GM12801 (cell line): ENCODE measurements around the gene DESI1.

Experiments
- TF ChIP-seq, protein P1 (sequence below): IDR thresholded peaks from one replicate; pipeline ENCODE4 v1.5.1; 2011; ENCODE audit warnings: control low read depth; ENCODE audit not compliant: insufficient read length; ENCODE audit errors: extremely low read depth

Gene DESI1

DNA sequence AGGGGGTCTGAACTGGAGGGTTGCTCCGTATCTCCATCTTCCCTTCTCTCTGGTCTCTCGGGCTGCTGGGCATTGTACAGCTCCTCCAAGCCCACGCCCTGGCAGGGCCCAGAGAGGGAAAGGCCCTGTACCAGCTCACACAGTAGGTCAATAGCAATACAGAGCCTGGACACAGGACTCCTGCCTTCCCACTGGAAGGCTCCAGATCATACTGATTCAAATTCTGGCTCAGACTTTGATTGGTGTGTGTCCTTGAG, 53.4 kb downstream of the DESI1 start:
- TF ChIP-seq, protein P1, sequence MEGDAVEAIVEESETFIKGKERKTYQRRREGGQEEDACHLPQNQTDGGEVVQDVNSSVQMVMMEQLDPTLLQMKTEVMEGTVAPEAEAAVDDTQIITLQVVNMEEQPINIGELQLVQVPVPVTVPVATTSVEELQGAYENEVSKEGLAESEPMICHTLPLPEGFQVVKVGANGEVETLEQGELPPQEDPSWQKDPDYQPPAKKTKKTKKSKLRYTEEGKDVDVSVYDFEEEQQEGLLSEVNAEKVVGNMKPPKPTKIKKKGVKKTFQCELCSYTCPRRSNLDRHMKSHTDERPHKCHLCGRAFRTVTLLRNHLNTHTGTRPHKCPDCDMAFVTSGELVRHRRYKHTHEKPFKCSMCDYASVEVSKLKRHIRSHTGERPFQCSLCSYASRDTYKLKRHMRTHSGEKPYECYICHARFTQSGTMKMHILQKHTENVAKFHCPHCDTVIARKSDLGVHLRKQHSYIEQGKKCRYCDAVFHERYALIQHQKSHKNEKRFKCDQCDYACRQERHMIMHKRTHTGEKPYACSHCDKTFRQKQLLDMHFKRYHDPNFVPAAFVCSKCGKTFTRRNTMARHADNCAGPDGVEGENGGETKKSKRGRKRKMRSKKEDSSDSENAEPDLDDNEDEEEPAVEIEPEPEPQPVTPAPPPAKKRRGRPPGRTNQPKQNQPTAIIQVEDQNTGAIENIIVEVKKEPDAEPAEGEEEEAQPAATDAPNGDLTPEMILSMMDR: no peak

DNA sequence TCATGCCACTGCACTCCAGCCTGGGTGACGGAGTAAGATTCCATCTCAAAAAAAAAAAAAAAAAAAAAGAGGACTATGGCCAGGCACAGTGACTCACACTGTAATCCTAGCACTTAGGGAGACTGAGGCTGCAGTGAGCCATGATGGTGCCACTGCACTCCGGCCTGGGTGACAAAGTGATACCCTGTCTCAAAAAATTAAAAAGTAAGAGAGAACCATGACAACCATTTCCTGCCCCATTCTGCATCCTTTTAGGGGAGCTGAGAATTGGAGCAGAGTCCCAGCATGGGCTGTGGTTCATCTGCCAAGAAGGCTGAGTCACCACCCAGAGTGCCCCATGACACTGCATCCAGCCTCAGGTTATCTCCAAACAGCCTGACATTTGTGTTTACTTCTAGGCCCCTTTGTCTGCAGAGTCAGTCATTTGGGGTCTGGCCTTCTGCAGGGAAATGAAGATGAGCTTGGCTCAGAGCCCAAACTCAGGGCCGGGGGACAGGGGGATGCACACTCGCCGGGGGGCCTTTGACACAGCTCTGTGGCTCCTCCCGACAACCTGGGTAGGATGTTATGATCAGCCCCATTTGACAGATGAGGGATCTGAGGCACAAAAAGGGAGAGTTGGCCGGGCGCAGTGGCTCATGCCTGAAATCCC, 55.3 kb downstream of the DESI1 start:
- TF ChIP-seq, protein P1: no peak

DNA sequence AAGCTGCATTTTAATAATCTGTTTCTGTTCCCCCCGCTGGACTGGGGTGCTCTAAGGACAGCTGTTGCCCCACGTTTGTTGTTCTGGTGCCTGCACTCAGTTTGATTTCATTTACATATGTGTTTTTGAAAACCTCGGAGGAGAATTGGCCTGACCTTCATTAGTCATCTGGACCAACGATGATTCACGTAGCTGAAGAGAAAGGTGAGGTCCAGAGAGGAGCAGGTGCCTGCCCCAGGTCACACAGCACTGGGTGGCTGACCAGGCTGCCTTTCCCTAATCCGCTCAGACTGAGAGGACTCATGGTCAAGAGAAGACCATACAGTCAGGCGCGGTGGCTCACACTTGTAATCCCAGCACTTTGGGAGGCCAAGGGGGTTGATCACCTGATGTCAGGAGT, 56.3 kb downstream of the DESI1 start:
- TF ChIP-seq, protein P1: no peak

DNA sequence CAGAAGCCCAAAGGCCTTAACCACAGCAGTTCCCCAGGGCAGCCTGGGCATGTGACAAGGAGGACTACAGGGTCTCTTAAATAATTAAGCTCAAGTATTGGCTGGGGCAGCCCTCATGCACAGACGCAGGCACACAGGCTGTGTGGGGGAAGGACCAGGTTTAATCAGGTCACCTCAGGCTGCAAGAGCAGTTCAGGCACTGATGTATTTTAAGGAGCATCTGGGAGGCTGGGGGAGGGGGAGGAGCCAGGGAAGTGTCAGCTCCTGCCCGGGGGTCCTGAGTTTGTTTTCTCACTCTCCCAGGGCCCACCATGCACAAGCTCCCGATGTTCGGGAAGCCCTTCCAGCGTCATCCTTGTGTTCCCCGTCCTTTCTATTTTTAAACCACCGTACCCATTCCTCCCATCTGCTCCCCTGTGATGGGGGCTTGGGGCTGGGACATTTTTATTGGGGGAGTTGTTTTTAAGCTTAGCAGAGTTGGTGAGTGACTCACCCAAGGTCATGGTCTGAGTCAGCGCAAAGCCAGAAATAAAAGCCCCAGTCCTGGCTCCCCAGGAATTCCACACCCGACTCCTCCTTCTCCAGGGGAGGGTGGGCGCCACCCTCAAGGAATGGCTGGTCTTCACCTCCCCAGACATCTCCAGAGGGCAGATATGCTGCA, 57.7 kb downstream of the DESI1 start:
- TF ChIP-seq, protein P1: no peak

DNA sequence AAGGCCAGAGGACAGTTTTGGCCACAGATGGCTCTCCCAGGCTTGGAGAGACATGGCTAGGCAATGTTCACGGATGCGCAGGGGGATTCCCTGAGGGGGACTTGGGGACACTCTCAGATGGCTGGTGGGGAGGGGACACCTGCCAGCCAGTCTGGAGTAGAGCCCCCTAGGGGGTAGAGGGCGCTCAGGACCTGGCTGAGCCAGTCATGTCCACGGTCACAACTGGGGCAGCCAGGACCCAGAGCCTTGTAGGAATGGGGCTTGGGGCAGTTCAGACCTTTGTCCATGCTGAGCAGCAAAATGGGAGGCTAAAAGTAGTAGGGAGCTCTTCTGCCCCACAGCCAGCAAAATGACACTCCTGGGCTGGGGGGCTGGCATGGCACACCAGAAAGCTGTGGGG, 58.4 kb downstream of the DESI1 start:
- TF ChIP-seq, protein P1: no peak

DNA sequence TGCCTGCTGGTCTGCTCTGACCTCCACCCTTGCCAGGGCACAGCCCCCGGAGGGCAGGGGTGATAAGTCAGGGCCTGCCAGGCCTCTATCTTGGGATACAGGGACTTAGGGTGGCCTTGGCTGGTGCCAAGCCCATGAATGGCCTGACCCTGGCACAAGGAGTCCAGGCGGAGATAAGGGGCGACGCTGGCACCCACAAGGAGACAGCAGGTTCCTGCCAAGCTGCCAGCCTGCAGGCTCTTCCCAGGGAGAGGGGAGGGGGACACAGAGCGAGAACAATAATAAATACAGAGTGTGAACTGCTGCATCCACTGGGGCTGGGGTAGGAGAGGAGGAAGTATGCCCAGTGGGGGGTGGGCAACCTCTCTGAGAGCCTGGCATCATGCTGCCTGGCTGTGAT, 59.1 kb downstream of the DESI1 start:
- TF ChIP-seq, protein P1: no peak

DNA sequence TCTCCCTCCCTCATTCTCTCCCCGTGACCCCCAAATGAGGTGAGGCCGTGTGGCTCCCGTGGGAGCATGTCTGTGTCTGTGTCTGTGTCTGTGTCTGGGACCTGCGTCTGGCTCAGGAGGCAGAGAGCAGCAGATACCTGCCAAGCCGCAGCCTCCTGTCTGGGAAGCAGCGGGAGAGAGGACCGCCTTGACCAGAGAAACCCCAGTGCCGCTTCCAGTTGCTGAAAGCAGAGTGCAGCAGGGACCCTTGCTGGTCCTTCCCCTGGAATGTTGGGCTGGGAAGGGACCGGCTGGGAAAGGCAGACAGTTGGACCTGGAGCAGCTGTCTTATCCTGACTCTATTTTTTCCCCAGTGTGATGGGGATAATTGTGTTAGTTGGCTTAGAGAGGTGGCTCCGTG, 59.5 kb downstream of the DESI1 start:
- TF ChIP-seq, protein P1: no peak

DNA sequence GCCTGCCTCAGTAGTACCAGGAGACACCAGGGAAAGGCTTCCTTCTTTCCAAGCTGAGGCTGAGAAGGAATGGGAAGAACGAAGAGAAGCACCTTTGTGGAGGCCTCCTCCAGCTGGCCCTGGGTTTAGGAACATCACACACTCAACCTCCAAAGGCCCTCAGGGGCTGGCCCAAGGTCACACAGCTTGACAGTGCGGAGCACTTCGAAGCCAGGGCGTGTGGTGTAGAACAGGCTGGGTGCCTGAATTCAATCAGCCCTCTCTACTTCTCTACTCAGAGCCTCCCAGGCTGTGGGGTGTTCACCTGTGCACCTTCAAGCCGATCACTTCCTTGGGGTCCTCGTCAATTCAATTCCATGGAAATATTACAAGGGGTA, 60.8 kb downstream of the DESI1 start:
- TF ChIP-seq, protein P1: no peak
